PFSK-1 (cell line): ENCODE measurements around the gene MED27.

Source experiments
- FOXP2 ChIP-seq: optimal IDR thresholded peaks from 2 replicates; pipeline ENCODE3; 2011; ENCODE audit warnings: borderline replicate concordance, control low read depth, inconsistent platforms; ENCODE audit not compliant: insufficient read depth; ENCODE audit errors: extremely low read length, extremely low read depth
- POLR2AphosphoS5 ChIP-seq: IDR thresholded peaks from 2 replicates; pipeline ENCODE4 v1.6.1; 2012; ENCODE audit warnings: low read depth, mild to moderate bottlenecking, control low read depth, low read length, moderate library complexity
- SIN3A ChIP-seq: IDR thresholded peaks from 2 replicates; pipeline ENCODE4 v1.6.1; 2012; ENCODE audit warnings: mild to moderate bottlenecking, low read length, moderate library complexity, borderline replicate concordance; ENCODE audit not compliant: insufficient read depth
- TAF1 ChIP-seq: IDR thresholded peaks from 2 replicates; pipeline ENCODE4 v1.6.1; 2012; ENCODE audit warnings: low read length, control low read depth, borderline replicate concordance; ENCODE audit not compliant: insufficient read depth
- TF ChIP-seq, protein P1 (sequence below), 2 experiments: IDR thresholded peaks; 2 replicates each; pipeline versions ENCODE4 v1.6.1 to v1.8.0; 2011 to 2012; ENCODE audit warnings: low read depth in 2 of 2, low read length in 2 of 2, control low read depth in 1 of 2, inconsistent platforms in 1 of 2, mild to moderate bottlenecking in 1 of 2, moderate library complexity in 1 of 2; ENCODE audit not compliant: insufficient read depth in 1 of 2

DNA sequence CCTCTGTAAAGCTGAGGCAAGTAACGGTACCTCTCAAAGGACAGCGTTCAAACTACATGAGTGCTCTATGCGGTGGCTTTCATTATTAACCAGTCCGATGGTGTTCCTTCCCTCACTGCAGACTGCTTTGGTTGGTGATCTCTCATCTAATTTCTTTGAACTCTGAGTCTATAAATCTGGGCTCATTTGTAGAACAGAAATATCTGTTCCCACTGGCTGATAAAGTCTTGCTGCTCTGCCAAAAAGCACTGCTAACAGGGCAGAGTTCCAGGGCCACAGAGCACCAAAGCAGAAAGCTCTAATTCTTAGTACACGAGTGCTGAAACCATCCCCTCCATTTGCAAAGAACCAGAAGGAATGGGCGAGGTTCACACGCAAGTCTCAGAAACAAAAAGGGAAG lies 81.9 kb downstream of the MED27 start:
- no peak for TF ChIP-seq POLR2AphosphoS5
- TF ChIP-seq, protein P1, sequence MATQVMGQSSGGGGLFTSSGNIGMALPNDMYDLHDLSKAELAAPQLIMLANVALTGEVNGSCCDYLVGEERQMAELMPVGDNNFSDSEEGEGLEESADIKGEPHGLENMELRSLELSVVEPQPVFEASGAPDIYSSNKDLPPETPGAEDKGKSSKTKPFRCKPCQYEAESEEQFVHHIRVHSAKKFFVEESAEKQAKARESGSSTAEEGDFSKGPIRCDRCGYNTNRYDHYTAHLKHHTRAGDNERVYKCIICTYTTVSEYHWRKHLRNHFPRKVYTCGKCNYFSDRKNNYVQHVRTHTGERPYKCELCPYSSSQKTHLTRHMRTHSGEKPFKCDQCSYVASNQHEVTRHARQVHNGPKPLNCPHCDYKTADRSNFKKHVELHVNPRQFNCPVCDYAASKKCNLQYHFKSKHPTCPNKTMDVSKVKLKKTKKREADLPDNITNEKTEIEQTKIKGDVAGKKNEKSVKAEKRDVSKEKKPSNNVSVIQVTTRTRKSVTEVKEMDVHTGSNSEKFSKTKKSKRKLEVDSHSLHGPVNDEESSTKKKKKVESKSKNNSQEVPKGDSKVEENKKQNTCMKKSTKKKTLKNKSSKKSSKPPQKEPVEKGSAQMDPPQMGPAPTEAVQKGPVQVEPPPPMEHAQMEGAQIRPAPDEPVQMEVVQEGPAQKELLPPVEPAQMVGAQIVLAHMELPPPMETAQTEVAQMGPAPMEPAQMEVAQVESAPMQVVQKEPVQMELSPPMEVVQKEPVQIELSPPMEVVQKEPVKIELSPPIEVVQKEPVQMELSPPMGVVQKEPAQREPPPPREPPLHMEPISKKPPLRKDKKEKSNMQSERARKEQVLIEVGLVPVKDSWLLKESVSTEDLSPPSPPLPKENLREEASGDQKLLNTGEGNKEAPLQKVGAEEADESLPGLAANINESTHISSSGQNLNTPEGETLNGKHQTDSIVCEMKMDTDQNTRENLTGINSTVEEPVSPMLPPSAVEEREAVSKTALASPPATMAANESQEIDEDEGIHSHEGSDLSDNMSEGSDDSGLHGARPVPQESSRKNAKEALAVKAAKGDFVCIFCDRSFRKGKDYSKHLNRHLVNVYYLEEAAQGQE (IDR thresholded peaks at IDR 0.05; ENCODE audit: insufficient read depth in 1 of 2, low read depth in 2 of 2, low read length in 2 of 2), result no peak
- no peak for TF ChIP-seq SIN3A
- TF ChIP-seq TAF1, result no peak
- TF ChIP-seq FOXP2, result no peak
